HT1080 (cell line): ENCODE measurements around the gene NHEJ1. TPM values are rescaled to one million over a fixed set of nuclear protein-coding genes. Genes with fewer than 3 reads are reported as not detected.

Source experiments
- DNase-seq: peaks from one replicate; pipeline ENCODE4 v3.0.0-alpha.2; 2015; ENCODE audit warnings: low read depth
- total RNA-seq: library from RNA; depleted of rRNA; stranded (reverse); fragments of >200 nt; shearing (Covaris generic); gene quantifications from 2 replicates; pipeline ENCODE4 v1.2.3, GENCODE V29; 2014

NHEJ1 gene
- total RNA-seq, 1 experiment from 2014 or later = 22.6 TPM

DNA sequence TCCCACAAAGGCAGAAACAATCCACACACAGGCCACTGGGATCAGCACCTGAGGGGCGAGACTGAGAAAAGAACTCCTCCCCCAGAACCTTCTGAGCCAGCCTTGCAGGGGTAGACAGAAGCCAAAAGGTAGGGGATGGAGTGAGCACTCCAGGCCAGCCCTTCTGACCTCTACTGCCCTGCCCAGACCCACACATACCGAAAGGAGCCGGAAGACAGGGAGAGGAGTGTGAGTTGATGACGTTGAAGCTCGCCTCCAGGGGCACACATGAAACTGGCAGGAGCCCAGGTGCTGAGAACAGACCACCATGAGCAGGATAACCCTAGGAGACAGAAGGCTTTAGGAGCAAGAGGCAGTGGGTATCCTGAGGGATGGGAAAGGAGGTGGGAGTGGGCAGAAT is 7.4 kb upstream of the NHEJ1 start:
- no peak for DNase-seq

DNA sequence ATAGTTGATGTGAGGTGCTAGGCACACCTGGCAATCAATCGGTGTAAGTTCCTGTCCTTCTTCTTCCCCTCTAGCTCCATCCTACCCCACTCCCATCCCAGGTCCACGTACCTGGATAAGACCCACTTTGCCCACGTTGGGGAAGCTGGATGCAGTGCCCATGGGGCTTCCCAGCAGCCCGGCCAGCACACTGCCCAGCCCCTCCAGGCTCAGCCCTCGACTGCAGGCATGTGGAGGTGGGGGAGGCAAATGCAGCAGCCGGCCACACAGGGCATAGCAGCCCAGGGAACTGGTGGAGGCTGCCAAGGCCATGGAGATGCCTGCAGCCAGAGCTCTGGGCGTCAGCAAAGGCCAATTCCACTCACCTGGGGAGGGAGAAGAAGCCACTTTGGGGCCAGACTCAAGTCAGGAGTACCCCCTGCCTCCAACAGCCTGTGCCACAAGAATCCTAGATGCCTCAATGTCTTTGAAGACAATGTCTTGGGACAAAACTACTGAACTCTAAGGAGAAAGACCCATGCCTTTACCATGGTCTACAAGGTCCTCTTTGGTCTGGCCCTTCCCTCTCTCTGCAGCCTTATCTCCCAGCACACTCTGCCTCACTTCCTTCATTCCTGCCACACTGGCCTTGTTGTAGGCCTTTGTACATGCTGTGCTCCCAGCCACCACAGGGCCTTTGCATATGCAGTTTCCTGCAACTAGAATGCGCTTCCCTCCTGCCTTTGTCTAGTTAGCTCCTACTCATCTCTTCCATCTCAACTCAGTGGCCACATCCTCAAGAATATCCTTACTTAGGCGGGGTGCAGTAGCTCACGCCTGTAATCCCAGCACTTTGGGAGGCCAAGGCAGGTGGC is 4.7 kb upstream of the NHEJ1 start:
- no peak for DNase-seq

DNA sequence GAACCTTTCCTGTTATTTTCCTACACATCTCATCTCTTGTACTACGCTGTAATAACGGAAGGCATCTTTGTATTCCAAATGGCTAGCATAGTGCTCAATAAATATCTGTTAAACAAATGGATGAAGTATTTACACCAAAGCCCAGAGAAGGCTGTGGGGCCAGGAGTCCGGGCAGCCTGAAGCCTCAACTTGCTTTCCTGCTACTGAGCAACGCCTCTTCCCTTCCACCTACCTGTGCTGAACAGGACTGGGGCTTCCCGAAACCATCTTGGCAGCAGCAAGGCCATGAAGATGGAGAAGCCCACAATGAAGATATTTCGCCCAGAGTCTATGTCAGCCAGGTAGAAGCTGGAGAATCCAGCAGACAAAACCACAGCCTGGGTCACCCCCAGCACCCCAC is 2.5 kb upstream of the NHEJ1 start:
- DNase-seq = no peak

DNA sequence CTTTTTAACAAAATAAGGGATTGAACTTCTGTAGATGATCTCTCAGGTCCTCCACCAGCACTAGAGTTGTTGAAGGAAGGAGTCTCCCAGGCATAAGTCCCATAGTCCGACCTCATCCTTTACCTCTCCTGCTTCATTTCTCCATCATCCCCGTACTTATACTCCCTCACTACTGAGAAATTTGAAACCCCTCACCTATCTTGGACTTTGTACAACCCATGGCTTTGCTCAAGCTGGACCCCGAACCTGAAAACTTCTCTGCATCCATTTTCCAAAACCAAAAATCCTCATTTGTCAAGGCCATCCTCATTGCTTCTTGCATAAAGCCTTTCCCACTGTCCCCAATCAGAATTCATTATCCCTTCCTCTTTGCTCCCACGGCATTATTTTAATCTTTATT is 482 bp upstream of the NHEJ1 start:
- no peak for DNase-seq

DNA sequence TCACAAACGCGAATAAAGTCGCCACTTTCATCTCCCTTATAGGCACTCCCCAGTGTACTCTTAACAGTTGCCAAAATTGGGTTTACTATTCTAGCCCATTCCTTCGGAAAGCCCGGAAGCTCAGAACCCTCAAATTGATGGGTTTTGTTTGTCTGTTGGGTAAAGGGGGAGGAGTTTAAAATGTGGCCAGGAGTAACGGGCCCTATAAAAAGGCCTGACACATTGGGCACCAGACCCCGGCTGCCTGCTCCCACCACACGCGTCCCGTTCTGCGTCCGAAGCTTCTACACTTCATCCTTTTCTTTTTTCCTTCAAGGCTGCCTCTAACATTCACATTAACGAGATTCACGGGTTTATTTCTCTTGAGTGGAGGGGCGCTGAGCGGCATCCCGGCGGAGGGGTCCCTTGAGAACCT is 837 bp downstream of the NHEJ1 start:
- DNase-seq = no peak

DNA sequence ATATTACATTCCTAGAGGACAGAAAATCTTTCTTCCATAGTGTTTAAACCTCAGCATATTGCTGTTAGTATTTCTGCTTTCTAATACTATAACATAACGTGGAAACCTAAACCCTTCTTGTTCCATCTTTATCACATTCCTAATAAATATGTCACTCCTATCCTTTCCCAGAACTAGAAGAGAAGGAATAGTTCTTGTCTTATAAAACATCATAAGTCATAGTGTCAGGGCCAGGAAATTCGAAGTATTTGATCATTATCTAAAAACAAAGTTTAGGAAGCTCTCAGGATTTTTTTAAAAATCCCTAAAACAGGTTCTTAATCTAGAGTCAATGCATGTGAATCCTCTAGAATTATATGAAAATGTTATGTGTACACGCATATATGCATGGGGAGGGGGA is 2.0 kb downstream of the NHEJ1 start:
- DNase-seq = no peak

DNA sequence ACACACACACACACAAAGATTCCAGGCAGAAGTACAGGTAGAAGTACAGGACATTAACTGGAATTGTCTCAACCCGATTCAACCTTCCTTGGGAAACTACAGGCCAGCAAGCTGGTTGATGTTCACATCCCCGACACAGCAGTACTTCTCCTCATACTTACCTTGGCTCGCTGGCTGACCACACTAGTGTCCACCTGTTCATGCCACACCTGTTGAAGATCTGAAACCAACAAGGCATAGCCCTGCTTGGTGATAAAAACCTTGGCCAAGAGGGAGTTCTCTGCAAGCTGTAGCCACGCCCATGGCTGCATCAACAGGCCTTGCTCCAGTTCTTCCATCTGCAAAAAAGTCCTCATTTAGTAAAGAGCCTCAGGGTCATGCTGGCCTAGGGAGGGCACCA is 2.6 kb downstream of the NHEJ1 start:
- no peak for DNase-seq

DNA sequence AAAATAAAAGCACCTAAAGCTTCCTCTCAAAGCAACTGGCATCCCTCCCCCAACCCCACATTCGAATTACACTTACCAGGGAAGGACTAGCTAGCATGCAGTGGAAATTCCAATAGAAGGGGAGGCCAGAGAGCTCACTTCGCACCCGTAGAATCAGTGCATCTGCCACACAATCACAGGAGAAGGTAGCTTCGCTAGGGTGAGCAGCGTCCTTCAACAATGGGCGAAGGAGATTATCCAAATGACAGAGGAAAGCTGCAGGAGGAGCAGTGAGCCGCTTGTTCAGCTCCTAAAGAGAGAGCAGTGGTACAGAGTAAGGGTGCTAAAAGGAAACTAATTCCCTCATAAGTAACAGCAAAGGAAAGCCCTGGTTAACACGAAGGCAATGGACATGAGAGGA is 3.2 kb downstream of the NHEJ1 start:
- DNase-seq = no peak

DNA sequence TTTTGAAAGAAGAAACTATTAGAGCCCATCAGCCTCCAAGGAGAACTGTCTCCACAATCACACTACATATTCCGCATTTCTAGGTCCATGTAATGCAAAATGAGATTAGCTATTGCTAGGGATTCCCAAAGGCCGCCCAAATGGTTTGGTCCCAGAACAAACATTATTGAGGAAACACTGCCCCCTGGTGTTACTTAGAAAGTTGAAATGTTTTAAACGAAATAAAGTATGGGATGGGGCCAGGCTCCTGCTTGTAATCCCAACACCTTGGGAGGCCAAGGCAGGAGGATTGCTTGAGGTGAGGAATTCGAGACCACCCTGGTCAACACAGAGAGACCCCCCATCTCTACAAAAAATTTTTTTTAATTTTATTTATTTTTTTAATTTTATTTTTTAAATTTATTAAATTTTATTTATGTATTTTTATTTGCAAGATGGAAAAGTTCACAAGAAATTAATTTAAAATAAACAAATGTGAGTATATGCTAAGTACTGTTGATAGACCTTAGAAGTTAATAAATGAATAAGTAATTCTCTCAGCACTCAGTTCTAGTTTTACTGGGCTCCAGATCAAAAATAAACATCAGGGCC is 5.5 kb downstream of the NHEJ1 start:
- peak; percentile 56 for DNase-seq

DNA sequence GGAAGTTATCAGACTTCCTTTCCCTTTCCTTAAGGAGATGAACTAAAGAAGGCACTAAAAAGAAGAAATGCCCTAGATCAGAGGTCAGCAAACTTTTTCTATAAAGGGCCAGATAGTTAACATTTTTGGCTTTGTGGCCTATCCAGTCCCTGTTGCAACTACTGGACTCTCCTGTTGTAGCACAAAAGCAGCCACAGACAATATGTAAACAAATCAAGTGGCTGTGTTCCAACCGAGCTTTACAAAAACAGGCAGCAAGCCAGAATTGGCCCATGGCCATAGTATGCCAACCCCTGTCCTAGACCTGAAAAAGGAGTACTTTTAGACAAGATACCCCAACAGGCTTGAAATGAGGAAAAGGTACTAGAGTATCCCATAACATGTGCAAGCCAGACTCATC is 10.9 kb downstream of the NHEJ1 start:
- DNase-seq = no peak

DNA sequence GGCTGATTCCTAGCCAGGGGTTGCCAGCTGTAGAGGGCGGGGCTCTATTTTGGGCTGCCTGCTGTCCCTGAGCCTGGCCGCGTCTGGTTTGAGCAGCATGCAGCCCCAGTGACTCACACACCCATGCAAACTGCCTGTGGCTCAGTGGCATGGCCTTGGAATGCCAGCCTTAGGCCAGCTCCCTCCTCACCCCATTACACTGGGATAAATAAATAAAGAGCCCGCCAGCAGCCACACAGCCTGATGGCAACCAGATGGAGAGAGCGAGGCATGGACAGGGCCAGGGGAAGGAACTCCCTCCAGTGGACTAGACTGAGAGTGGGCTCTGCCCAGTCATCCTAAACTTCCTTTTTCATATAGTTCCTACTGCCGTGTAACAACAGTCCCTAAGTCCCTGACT is 18.3 kb downstream of the NHEJ1 start:
- DNase-seq = peak; percentile 89

DNA sequence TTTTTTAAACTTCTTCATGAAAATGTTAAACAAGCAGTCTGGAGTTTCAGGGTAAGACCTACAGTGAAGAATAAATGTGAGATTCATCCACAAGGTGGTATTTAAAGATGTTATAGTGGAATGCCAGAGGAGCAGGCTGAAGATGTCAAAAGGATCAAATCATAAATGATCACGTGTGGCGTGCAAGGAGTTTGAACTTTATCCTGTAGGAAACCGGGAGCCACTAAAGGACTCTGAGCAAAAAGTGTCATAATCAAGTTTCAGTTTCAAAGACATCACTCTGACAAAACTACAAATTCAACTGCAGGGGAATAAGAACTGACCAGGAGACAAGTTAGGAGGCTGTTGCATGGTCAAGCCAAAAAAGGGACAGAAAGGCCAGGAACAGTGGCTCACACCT is 19.9 kb downstream of the NHEJ1 start:
- DNase-seq = no peak

DNA sequence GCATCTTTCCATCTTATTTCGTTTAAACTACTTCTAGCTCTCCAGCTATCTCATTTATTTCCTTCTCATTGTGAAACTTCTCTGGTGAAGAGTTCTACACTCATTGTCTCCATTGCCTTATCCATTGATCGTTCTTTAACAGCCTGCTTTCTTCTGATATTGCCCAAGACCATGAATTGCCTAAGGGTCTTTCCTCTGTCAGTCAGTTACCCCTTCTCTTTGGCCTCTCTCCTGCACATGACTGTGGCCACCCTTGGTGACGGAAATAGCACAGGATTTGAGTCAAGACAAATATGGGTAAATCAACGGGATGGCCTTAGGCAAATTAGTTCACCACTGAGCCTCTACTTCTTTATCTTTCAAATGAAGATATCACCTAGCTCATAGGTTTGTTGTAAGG is 26.6 kb downstream of the NHEJ1 start:
- no peak for DNase-seq

DNA sequence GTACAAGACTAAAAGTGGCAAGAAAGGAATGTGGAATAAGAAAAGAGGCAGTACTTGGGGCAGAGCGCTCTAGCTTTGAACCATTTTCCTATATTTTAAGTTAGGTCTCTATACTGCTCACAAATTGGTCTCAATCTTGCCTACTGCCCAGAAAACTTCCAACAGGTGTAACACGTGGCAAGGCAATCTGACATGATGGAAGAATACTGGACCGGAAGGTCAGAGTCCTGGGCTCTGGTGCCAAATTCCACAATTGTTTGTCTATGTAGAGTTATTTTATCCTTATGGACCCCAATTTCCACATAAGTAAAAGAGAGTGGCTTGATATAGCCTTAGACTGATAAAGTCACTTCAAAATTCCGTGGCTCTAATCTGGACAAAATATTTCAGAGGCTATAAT is 28.9 kb downstream of the NHEJ1 start:
- no peak for DNase-seq

DNA sequence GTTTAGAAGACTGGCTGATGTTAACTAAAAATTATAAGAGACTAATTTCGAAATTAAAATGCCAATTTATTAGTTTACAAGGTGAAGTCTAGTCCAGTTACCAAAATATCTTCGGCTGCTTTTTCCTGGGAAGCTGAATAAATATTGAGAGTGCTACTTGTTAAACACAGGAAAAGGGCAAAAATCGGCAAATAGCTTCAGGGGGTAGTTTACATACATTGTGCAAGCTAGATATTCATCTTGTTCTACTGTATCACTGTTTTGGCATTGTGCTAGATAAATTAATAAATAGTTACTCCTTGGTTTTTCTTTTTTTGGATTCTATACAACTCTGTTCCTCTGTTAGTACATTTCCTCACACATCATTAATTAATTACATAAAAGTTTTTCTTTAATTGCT is 29.3 kb downstream of the NHEJ1 start:
- DNase-seq = no peak

DNA sequence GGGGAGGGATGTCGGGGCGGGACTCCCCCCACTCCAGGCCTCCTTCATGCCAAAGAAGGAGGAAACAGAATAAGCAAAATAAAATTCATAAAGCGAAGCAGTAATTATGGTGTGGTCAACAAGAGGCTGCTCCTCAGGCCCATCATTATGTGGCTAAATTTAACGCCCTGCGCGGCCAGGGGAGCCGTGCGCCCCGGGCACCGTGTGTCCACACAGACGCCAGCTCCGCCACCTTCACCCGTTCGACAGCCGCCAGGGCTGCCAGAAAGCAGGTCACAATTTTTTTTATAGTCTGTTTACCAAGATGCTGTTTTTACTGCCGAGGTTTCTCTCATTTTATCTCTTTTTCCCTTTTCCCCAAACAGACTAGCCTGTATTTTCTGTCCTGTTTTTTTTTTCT is 31.0 kb downstream of the NHEJ1 start:
- no peak for DNase-seq

DNA sequence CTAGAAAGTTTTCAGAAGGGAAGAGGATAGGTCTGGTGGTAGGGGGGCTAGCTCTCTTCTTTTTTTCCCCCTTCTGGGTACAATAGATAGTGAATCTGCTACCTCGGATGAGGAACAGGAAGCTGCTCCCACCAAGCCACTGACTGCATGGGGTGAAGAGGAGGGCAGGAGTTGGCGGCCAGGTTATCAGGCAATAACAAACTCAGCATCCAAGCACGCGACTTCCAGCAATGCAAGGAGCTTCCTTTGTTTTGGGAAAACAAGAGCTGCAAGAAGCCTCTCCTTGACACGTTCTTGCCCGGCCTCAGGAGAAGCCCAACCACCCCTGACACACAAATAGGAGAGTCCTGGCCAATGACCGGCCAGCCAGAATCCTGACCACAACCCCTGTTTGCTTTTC is 32.2 kb downstream of the NHEJ1 start:
- no peak for DNase-seq

DNA sequence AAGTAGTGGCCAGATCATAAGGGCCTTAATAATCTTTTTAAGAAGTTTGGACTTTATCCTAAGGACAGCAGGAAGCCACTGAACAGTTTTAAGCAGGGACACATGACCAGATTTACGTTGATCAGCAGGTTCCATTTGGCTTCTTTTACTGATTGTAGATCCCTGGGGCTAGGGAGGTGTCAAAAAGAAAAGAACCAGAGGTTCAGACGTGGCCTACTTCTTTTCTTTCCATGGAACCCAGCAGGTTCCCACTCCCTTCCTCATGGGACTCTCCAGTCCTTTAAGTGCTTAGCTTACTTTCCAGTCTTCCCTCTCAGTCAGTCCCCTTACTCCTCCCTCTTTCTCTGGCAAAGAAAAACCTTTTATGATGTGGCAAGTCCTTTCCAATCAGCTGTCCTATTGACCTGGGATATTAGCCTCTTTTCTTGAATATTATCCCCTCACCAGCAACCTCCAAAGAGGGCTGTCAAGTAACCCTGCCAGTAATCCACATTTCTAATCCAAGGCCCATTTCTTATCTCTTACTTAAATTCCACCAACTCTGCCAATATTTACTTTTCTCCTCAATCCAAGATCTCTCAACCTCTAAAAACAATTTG is 33.5 kb downstream of the NHEJ1 start:
- no peak for DNase-seq

DNA sequence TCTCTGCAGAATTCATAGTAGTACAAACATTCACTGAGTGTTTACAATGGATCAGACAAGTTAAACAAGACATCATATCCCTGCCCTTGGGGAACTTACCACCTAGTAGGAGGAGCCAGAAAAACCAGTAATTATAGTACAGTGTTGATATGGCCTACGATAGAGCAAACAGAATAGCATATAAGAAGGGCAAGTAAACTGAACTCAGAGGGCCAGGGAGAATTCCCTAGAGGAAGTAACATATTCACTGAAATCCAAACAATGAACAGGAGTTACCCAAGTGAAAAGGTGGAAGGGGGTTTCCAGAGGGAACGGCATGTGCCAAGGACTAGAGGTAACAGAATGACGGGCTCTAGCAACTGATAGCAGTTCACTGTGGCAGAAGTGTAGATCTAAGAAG is 34.1 kb downstream of the NHEJ1 start:
- no peak for DNase-seq

DNA sequence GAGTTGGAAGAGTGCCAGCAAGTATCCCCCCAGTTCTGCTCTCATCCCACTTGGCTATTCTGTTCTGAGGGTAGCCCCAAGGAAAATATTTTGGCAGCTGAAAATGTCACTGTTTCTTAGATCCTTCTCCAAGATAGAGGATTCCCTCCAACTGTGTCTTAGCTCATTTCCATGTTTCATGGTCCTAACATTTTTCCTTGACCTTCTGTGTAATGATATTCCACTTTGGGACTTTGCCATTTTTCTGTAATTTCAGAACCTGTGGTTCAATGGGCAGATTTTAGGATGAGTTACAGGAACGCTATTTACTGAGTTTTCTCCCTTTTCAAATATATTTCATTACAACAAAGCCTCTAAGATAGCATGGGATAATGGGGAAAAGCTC is 34.7 kb downstream of the NHEJ1 start:
- no peak for DNase-seq

DNA sequence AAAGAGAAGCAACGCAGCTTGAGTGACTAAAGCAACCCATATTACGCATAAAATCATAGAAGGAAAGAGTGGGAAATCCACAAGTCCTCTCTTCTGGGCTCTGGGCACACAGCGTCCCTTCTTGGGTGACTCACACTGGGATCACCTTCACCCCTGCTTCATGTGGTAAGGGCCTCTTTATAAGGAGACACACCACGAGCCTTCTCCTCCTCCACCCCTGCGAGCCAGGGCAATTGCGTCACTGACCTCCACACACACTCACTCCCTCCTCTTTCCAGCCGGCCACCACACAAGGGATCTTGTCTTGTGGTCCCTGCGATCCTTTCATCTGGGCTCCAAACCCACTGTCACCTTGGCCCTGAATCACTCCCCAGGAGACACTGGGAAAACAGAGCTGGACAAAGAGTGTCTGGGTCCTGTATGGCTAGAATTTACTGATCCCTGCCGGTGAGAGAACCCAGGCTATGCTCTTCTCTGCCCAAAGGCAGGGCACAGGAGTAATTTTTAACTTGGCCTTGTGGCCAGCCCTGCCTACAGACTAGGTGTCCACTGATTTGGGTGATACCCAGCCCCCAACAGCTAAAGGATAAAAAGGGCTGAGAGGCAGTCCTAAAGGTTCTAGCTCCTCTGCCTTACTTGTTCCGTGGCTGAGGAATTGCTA is 35.3 kb downstream of the NHEJ1 start:
- DNase-seq = peak; percentile 98

DNA sequence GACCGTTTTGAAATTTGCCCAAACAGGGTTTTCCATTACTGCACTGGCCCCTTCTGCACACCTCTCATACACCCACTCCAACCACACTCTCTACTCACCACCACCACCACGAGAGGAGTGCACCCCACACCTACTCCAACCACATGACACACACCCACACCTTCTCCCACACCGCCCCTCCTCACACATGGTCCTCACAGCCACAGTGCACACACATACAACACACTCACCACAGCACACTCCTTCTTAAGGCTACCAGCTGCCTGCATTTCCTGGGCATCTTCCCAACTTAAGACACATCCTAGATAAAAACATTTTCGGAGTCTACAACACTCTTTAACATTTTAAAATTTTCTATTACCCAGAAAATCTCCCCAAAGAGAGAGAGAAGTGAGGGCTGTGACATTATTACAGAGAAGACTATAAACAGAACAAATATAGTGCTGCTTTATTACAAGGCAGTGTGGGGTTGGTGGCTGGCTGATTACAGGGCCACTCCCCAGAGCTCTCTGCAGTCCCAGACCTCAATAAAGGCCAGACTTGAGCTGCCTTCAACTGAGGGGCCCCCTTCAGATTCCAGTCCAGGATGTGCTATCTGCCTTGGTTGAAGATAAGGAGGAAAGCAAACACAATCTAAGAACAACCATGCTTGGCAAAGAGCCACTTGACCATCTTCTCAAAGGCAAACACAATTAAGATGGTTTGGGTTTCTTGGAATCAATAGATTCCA is 36.1 kb downstream of the NHEJ1 start:
- DNase-seq = peak; percentile 10
